ENCODE data around the gene SLC4A3.

Gene SLC4A3

GRCh38 chr2:219625179-219625578 is 2.3 kb upstream of the SLC4A3 start:
- Histone ChIP-seq H3K9me3 (ENCODE audit: control insufficient read depth, insufficient read depth, low read length) (no peaks in the 10 kb centered on the region), H3K27me3 (ENCODE audit: control insufficient read depth, insufficient read depth, low read length) (peaks cover 9% of the 10 kb centered on the region), H3K4me3 (ENCODE audit: low read depth, low read length) (no peak overlapping the region), H3K4me1 (ENCODE audit: control insufficient read depth, insufficient read depth, low read length) (0 out of 2 replicates have a peak, but pooled peaks cover 7% of the 10 kb centered on the region), H3K9ac (ENCODE audit: low read depth, low read length) (no peak overlapping the region), H3K27ac (ENCODE audit: low read depth, low read length) (no peak overlapping the region), H3K36me3 (ENCODE audit: control insufficient read depth, insufficient read depth, low read length) (no peaks in the 10 kb centered on the region)

GRCh38 chr2:219626540-219626939 is 890 bp upstream of the SLC4A3 start:
- 0 out of 2 replicates have a peak, but pooled peaks cover 7% of the 10 kb centered on the region for H3K4me1 ChIP-seq (ENCODE audit: control insufficient read depth, insufficient read depth, low read length)
- no peak overlapping the region for H3K9ac ChIP-seq (ENCODE audit: low read depth, low read length)
- H3K27me3 ChIP-seq (ENCODE audit: control insufficient read depth, insufficient read depth, low read length), result peaks cover 9% of the 10 kb centered on the region
- no peaks in the 10 kb centered on the region for H3K36me3 ChIP-seq (ENCODE audit: control insufficient read depth, insufficient read depth, low read length)
- no peak overlapping the region for H3K27ac ChIP-seq (ENCODE audit: low read depth, low read length)
- H3K4me3 ChIP-seq (ENCODE audit: low read depth, low read length), result no peak overlapping the region
- H3K9me3 ChIP-seq (ENCODE audit: control insufficient read depth, insufficient read depth, low read length), result no peaks in the 10 kb centered on the region

- no peak overlapping the region for H3K9ac ChIP-seq (ENCODE audit: low read depth, low read length)
These were observed 980 bp downstream of the SLC4A3 start for GRCh38 chr2:219628235-219628985.

GRCh38 chr2:219628986-219629901 is 1.8 kb downstream of the SLC4A3 start:
- Histone ChIP-seq H3K9ac (ENCODE audit: low read depth, low read length) (no peak overlapping the region), H3K27ac (ENCODE audit: low read depth, low read length) (no peak overlapping the region), H3K4me1 (ENCODE audit: control insufficient read depth, insufficient read depth, low read length) (0 out of 2 replicates have a peak, but pooled peaks cover 7% of the 10 kb centered on the region), H3K36me3 (ENCODE audit: control insufficient read depth, insufficient read depth, low read length) (peaks cover 5% of the 10 kb centered on the region; the same call in 1 of the 2 replicates), H3K4me3 (ENCODE audit: low read depth, low read length) (no peak overlapping the region), H3K9me3 (ENCODE audit: control insufficient read depth, insufficient read depth, low read length) (no peaks in the 10 kb centered on the region), H3K27me3 (ENCODE audit: control insufficient read depth, insufficient read depth, low read length) (peaks cover 9% of the 10 kb centered on the region; the same call in 1 of the 2 replicates)

More at GRCh38 chr2:219628235-219628985, 980 bp downstream of the SLC4A3 start:
- H3K36me3 ChIP-seq (ENCODE audit: control insufficient read depth, insufficient read depth, low read length), result peaks cover 5% of the 10 kb centered on the region; the same call in 1 of the 2 replicates
- H3K27ac ChIP-seq (ENCODE audit: low read depth, low read length), result no peak overlapping the region
- peaks cover 9% of the 10 kb centered on the region; the same call in 1 of the 2 replicates for H3K27me3 ChIP-seq (ENCODE audit: control insufficient read depth, insufficient read depth, low read length)
- peak overlapping the region; percentile 65 for H3K4me3 ChIP-seq (ENCODE audit: low read depth, low read length)
- 0 out of 2 replicates have a peak, but pooled peaks cover 7% of the 10 kb centered on the region for H3K4me1 ChIP-seq (ENCODE audit: control insufficient read depth, insufficient read depth, low read length)
- H3K9me3 ChIP-seq (ENCODE audit: control insufficient read depth, insufficient read depth, low read length), result no peaks in the 10 kb centered on the region

GRCh38 chr2:219629976-219630695 is 2.7 kb downstream of the SLC4A3 start:
- Histone ChIP-seq H3K36me3 (ENCODE audit: control insufficient read depth, insufficient read depth, low read length) (peaks cover 5% of the 10 kb centered on the region; the same call in 1 of the 2 replicates), H3K9ac (ENCODE audit: low read depth, low read length) (no peak overlapping the region), H3K9me3 (ENCODE audit: control insufficient read depth, insufficient read depth, low read length) (no peaks in the 10 kb centered on the region), H3K4me3 (ENCODE audit: low read depth, low read length) (no peak overlapping the region), H3K4me1 (ENCODE audit: control insufficient read depth, insufficient read depth, low read length) (0 out of 2 replicates have a peak, but pooled peaks cover 7% of the 10 kb centered on the region), H3K27me3 (ENCODE audit: control insufficient read depth, insufficient read depth, low read length) (peaks cover 9% of the 10 kb centered on the region; the same call in 1 of the 2 replicates), H3K27ac (ENCODE audit: low read depth, low read length) (no peak overlapping the region)

- H3K4me3 ChIP-seq (ENCODE audit: low read depth, low read length), result no peak overlapping the region
- no peak overlapping the region for H3K9ac ChIP-seq (ENCODE audit: low read depth, low read length)
- peaks cover 9% of the 10 kb centered on the region; the same call in 1 of the 2 replicates for H3K27me3 ChIP-seq (ENCODE audit: control insufficient read depth, insufficient read depth, low read length)
- H3K27ac ChIP-seq (ENCODE audit: low read depth, low read length), result no peak overlapping the region
- H3K4me1 ChIP-seq (ENCODE audit: control insufficient read depth, insufficient read depth, low read length), result 0 out of 2 replicates have a peak, but pooled peaks cover 7% of the 10 kb centered on the region
- no peaks in the 10 kb centered on the region for H3K9me3 ChIP-seq (ENCODE audit: control insufficient read depth, insufficient read depth, low read length)
- H3K36me3 ChIP-seq (ENCODE audit: control insufficient read depth, insufficient read depth, low read length), result peaks cover 5% of the 10 kb centered on the region; the same call in 1 of the 2 replicates
These were observed 3.5 kb downstream of the SLC4A3 start for GRCh38 chr2:219630770-219631405.

GRCh38 chr2:219631406-219631891 is 4.0 kb downstream of the SLC4A3 start:
- Histone ChIP-seq H3K9ac (ENCODE audit: low read depth, low read length) (no peak overlapping the region), H3K4me1 (ENCODE audit: control insufficient read depth, insufficient read depth, low read length) (0 out of 2 replicates have a peak, but pooled peaks cover 7% of the 10 kb centered on the region), H3K27ac (ENCODE audit: low read depth, low read length) (no peak overlapping the region), H3K36me3 (ENCODE audit: control insufficient read depth, insufficient read depth, low read length) (peaks cover 5% of the 10 kb centered on the region; the same call in 1 of the 2 replicates), H3K27me3 (ENCODE audit: control insufficient read depth, insufficient read depth, low read length) (peaks cover 5% of the 10 kb centered on the region; the same call in 1 of the 2 replicates), H3K4me3 (ENCODE audit: low read depth, low read length) (no peak overlapping the region), H3K9me3 (ENCODE audit: control insufficient read depth, insufficient read depth, low read length) (no peaks in the 10 kb centered on the region)

- peaks cover 5% of the 10 kb centered on the region; the same call in 1 of the 2 replicates for H3K36me3 ChIP-seq (ENCODE audit: control insufficient read depth, insufficient read depth, low read length)
- no peak overlapping the region for H3K4me3 ChIP-seq (ENCODE audit: low read depth, low read length)
- no peak overlapping the region for H3K27ac ChIP-seq (ENCODE audit: low read depth, low read length)
- H3K4me1 ChIP-seq (ENCODE audit: control insufficient read depth, insufficient read depth, low read length), result 0 out of 2 replicates have a peak, but pooled peaks cover 4% of the 10 kb centered on the region
- no peaks in the 10 kb centered on the region for H3K27me3 ChIP-seq (ENCODE audit: control insufficient read depth, insufficient read depth, low read length)
- no peaks in the 10 kb centered on the region for H3K9me3 ChIP-seq (ENCODE audit: control insufficient read depth, insufficient read depth, low read length)
- H3K9ac ChIP-seq (ENCODE audit: low read depth, low read length), result no peak overlapping the region
These were observed 4.7 kb downstream of the SLC4A3 start for GRCh38 chr2:219631904-219632759.

- Histone ChIP-seq H3K4me1 (ENCODE audit: control insufficient read depth, insufficient read depth, low read length) (0 out of 2 replicates have a peak, but pooled peaks cover 4% of the 10 kb centered on the region), H3K9ac (ENCODE audit: low read depth, low read length) (no peak overlapping the region), H3K27ac (ENCODE audit: low read depth, low read length) (no peak overlapping the region), H3K27me3 (ENCODE audit: control insufficient read depth, insufficient read depth, low read length) (no peaks in the 10 kb centered on the region), H3K4me3 (ENCODE audit: low read depth, low read length) (no peak overlapping the region), H3K9me3 (ENCODE audit: control insufficient read depth, insufficient read depth, low read length) (no peaks in the 10 kb centered on the region), H3K36me3 (ENCODE audit: control insufficient read depth, insufficient read depth, low read length) (peaks cover 5% of the 10 kb centered on the region; the same call in 1 of the 2 replicates)
These were observed 5.3 kb downstream of the SLC4A3 start for GRCh38 chr2:219632760-219633105.
